Activated CD4-positive, alpha-beta T cell treated with anti-CD3 and anti-CD28 coated beads for 4 hours (primary cell): ENCODE measurements around the gene SH3GLB2.

Experiments
- DNase-seq, 2 donors: peaks; one replicate each; pipeline ENCODE4 v3.0.0-alpha.2; 2020

SH3GLB2 gene

DNA sequence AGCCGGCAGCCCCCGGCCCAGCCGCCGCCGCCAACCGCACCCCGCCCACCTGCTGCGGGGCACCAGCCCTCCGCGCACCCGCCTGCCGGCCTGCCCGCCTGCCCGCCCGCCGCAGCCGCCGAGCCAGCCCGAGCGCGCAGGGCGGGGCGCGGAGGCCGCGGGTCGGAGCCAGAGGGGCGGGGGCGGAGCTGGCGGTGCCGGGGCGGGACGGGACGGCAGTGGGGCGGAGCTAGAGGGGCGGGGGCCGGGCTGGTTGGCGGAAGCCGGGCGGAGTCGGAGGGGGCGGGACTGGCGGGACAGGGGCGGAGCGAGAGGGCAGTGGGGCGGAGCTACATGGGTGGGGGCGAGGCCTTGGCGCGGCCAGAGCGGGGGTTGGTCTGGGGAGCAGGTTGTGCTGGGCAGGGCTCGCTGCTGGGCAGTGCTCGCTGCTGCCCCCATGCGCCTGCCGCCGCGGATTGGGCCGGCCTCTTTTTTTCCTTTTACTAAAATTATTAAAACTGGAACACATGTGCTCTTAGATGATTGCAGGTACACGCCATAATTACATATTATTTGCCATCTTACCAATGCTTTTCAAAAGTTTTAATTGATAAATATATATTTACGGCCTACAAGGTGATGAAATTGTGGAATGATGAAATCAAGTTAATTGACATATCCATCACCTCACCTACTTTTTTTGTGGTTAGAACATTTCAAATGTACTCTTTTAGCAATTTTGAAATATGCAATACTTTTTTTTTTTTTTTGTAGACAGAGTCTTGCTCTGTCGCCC is at the start of gene SH3GLB2:
Gene SH3GLB2 (minus strand): TSS at position 140 of the 775 bp plus-strand sequence. CDS start 177 bp downstream, outside the sequence.
- peak; percentile 93 for DNase-seq

DNA sequence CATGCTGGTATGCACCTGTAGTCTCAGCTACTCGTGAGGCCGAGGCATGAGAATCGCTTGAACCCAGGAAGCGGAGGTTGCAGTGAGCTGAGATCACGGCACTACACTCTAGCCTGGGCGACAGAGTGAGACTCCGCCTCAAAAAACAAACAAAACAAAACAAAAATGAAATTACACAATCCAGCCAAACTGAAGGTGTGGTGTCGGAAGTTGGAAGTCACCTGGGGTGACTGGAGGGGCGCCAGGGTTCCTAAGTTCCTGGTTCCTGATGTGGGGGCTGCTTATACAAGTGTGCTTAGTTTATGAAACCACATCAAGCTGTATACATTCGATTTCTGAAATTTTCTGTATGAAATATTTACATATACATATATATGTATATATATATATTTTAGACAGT is 49.1 kb upstream of the SH3GLB2 start:
- DNase-seq: no peak

DNA sequence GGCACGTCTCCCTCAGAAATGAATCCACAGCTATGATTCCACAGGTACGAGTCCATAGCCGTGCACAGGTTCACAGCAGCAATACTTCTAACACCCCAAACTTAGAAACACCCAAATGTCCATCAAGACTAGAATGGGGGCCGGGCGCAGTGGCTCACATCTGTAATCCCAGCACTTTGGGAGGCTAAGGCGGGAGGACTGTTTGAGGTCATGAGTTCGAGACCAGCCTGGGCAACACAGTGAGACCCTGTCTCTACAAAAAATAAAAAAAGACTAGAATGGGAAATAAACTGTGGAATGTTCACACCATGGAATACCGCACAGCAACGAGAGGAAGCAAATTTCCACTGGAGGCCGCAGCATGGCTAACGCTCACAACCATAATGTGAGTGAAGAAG is 48.5 kb upstream of the SH3GLB2 start:
- DNase-seq: no peak

DNA sequence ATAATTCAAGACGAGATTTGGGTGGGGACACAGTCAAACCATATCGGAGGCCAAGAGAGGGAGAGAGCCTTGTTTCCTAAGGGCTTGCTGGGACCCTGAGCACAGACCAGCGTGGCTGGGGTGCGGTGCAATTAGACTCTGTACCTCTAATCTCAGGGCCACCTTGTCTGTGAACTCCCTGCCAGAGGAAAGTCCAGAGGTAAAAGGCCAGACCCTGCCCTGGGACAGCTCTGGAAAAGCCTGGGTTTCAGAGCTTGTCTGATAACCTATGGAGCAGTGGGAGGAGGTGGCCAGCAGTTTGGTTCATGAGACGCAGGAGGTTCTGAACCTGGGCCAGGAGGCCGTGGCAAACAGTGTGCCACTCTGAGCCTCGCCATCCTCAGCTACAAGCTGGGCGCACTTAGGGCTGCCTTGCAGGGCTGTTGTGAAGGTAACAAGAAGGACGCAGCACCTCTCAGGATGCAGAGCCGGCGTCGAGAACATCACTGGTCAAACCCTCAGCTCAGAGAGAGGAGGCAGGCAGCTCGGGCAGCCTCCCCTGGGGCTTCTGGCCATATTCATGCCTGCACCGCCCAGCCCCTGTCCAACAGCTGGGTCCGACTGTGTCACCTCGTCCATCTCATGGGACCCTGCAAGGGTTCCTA is 48.0 kb upstream of the SH3GLB2 start:
- no peak for DNase-seq

DNA sequence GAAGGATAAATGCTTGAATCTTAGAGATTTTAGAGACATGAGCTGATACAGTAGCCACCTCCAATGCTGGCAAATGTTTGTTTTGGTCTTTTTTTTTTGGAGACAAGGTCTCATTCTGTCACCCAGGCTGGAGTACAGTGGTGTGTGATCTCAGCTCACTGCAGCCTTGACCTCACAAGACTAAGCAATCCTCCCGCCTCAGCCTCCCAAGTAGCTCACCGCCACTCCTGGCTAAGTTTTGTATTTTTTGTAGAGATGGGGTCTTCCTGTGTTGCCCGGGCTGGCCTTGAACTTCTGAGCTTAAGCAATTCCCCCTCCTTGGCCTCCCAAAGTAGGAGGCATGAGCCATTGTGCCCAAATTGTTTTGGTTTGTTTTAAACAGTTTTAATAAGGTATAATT is 46.0 kb upstream of the SH3GLB2 start:
- no peak for DNase-seq

DNA sequence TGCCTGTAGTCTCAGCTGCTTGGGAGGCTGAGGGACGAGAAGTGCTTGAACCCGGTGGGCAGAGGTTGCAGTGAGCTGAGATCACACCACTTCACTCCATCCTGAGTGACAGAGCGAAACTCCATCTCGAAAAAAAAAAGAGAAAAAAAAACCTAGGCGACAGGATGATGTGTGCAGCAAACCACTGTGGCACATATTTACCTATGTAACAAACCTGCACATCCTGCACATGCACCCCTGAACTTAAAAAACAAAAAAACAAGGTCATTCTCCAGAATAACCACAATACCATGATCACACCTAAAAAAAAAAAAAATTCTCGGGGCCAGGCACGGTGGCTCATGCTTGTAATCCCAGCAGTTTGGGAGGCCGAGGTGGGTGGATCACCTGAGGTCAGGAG is 45.3 kb upstream of the SH3GLB2 start:
- DNase-seq: no peak

DNA sequence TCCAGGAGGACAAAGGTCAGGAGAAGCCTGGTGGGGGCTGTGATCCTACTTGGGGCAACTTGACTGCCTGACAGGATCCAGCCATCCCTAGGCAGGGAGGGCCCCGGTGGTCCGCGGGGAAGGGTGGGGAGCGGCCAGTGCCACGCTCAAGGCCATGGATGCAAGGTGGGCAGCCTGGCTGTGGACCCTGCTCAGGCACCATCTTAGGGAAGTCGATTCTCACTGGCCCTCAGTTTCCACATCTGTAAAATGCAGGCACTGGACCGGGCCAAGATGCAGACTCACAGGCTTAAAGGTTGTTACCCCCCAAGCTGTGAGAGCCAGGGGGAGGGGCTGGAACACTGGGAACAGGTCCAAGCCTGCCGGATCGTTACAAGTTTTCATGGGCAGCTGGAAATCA is 44.0 kb upstream of the SH3GLB2 start:
- no peak for DNase-seq

DNA sequence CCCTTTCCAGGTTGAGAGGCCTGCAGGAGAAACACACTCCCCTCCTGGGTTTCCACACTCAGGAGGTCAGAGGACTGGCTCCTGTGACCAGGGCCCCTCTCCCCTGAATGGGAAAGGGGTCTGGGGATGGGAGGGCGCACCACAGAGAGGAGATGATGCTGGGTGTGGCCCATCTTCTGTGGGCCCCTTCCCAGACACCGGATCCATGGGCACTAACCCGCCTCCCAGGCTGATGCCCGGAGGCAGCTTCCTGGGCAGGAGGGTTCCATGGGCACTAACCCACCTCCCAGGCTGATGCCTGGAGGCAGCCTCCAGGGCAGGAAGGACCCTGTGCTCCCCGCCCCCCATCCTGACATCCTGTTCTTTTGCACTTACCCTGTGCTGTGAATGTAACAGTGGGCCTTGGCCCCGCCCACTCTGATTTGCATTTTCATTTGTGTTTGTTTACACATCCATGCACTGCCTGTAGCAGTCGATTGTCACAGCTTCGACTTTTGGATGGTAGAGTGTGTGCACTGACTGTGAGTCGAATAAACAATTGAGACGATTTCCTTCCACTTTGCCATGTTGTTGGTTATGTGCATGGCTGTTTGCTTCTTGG is 43.5 kb upstream of the SH3GLB2 start:
- DNase-seq: no peak

DNA sequence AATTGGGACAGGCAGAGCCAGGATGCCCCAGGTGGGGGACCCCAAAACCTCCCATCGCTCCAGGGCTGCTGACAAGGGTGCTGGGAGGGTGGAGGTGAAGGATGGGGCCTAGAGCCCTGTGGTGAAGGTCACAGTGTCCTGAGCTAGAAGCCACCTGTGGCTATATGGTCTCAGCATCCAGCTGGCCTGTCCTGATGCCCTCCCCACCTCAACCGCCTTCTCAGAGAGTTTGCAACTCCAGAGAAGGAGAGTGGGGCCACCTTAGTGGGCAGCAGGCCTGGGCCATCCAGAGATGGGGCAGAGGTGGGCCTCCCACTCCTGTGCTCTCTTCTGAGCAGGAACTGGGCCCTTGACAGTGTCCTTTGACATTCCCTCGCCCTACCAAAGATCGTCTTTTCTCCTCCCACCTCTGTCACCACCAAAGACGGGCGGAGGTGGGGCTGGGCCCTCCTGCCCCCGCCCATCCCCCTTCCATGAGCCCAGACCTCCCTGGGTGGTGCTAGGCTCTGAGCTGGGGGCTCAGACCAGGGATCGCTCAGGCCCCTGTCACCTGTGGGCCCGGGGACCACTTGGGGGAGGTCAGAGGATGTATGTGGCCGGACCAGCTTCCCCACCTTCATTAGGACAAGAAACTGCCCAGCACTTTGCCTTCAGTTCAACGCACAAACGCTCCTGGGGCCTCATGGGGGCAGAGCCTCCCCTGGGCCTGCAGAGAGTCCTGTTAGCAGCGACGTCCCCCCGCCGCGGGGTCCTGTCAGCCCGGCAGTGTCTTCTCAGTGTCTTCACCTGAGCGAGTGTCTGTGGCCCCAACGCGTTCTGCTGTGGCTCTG is 42.8 kb upstream of the SH3GLB2 start:
- no peak for DNase-seq

DNA sequence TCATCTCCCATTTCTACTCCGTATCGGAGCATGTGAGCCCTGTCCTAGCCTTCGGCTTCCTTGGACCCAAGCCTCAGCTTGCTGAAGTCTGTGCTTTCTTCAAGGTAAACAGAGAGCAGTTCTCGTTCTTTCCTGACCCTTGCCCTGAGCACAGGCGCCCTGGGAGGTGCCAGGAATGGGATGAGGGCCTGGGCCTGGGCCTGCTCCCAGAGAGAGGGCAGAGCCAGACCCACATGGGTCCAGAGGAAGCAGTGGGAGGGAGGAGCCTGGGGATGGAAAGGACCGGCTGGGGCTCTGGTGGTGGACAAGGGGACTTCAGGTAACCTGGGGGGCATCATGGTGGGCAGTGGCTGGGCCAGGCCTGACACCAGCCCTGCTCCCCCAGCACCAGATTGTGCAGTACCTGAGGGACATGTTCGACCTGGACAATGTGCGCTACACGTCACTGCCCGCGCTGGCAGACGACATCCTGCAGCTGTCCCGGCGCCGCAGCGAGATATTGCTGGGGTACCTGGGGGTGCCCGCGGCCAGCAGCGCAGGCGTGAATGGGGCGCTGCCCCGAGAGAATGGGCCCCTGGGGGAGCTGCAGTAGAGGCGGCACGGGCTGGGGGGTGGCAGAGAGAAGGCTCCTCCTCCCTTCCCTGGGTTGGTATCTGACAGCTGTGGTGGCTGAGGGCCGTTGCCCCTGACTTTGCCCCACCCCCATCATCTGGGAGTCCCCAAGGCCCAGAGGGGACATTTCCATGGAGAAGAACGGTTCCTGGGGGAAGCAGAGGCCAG is 41.9 kb upstream of the SH3GLB2 start:
- DNase-seq: no peak

DNA sequence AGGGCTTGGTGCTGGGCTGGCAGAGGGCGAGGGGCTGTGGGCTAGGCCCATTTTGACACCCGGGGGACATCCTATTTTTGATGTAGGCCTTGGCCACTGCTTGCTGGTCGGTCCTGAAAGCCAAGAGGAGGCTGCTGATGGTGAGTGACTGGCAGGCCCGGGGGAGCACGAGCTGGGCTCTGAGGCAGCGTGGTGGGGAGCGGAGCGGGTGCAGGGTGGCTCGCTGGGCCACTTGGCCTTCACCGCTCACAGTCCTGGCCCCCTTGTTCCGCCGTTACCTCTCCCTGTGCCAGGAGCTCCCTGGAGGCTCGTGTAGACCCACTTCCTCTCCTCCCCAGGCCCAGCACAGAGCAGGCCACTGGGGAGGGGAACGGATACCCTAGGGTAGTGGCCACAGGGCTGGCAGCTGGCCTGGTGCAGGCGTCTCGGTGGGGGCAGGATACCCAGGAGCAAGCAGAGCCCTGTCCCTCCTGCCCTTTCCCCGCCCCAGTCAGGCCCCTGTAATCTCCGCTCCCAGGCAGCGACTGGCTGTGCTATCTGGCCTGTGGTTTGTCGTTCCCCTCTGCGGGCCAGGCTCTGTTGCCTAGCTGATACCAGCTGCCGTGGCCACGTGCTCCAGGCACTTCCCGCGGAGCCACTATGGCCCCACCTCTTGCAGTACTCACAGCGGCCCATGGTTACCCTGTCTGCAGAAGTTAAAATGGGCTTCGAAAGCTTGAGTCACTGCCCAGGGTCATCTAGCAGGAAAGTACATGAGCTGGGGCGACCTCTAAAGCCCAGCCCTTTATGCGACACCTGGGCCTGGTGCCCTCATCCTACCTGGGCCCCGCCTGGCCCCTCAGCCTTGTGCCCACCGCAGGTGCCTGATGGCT is 41.1 kb upstream of the SH3GLB2 start:
- DNase-seq: peak; percentile 28 to 44

DNA sequence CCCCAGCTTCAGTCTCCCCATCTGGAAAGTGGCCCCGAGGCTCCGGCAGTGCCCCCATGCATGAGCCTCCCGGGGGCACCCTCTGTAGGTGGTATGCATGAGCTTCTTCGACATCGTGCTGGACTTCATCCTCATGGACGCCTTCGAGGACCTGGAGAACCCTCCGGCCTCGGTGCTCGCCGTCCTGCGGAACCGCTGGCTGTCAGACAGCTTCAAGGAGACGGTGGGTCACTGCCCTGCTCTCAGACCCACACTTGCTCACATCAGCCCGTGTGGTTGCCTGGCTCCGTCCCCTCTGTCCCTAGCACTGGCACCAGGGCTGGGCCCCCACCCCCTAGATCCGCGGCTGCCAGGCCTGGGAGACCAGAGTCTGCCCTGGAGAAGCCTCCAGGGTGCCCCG is 40.0 kb upstream of the SH3GLB2 start:
- no peak for DNase-seq

DNA sequence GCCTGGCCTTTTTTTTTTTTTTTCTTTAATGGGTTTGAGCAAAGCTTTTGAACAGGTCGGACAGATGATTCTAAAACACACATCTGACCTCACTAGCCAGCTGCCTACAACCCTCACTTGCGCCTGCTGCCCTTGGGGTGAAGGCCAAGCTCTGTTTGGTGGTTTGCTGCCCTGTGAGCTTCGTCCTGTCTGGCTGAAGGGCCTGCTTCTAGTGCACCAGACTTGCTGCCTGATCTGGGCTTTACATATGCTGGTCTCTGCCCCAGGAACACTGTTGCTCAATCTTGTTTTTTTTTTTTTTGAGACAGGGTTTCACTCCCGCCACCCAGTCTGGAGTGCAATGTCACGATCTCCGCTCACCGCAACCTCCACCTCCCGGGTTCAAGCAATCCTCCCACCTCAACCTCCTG is 36.4 kb upstream of the SH3GLB2 start:
- no peak for DNase-seq

DNA sequence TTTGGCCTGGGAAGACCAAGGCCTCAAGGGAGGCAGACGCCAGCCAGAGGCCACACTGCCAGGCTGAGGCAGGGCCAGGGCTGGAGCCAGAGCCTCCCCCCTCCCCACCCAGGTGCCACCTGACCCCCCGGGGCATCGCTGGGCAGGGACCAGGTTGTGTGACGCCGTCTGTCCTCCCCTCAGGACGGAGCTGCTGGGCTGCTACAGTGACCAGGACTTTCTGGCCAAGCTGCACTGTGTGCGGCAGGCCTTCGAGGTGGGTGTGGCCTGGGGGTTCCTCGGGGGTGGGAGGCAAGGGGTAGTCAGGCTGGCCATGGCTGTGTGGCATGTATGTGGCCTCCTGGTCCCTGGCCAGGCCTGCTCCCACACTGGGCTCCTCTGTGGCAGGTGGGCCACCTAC is 34.9 kb upstream of the SH3GLB2 start:
- no peak for DNase-seq

DNA sequence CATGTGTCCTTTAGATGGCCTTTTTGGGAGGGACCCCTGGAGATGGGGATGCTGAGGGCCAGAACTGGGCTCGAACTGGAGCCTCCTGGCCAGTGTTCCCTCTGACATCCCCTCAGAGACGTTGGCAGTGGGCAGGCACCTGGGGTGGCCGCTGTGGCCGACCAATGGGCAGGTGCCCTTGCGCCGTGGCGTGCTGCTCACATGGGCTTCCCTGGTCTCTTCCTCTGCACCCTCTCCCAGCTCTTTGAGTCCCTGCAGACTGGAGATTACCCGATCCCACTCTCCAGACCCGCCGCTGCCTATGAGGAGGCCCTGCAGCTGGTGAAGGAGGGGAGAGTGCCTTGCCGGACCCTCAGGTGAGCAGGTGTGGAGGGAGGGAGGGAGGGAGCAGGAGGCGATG is 32.9 kb upstream of the SH3GLB2 start:
- no peak for DNase-seq

DNA sequence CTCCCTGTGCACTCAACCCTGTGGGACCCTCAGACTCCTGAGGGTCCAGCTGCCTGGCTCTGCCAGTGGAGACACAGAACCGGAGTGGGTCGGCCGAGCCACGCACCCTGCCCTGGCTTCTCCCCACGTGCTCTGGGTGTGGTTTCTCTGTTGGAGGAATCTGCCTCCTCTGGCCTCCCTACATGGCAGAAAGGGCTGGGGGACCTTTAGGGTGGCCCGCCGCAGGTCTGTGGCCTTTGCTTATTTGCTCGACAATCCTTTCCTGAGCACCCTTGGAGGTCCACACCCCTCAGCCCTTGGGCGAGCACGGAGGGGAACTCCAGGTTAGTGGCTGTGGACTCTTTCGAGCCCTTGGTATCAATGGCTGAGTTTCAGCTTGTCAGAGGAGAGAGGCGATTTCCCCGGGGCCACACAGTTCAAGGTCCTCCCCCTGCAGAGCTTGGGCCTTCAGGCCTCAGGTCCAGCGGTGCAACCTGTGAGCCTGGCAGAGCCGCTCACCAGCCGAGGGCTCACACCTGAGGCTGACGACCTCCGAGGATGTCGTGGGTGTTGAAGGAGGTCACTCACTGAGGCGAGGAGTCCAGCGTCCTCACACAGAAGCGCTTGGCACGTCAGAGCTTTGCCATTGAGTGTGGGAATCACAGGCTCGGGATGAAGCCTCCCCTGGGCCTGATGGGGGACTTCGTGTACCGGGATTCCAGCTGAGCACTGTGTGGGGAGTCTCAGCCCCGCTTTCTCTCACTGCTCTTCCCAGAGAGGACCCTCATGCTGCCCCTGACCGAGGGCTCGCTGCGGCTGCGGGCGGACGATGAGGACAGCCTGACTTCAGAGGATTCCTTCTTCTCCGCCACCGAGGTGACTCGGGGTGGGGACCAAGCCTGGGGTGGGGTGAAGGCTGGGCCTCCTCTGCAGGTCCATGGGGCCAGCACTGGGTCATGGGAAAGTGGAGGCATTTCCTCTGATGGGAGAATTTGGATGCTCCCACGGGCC is 32.0 kb upstream of the SH3GLB2 start:
- DNase-seq: no peak

DNA sequence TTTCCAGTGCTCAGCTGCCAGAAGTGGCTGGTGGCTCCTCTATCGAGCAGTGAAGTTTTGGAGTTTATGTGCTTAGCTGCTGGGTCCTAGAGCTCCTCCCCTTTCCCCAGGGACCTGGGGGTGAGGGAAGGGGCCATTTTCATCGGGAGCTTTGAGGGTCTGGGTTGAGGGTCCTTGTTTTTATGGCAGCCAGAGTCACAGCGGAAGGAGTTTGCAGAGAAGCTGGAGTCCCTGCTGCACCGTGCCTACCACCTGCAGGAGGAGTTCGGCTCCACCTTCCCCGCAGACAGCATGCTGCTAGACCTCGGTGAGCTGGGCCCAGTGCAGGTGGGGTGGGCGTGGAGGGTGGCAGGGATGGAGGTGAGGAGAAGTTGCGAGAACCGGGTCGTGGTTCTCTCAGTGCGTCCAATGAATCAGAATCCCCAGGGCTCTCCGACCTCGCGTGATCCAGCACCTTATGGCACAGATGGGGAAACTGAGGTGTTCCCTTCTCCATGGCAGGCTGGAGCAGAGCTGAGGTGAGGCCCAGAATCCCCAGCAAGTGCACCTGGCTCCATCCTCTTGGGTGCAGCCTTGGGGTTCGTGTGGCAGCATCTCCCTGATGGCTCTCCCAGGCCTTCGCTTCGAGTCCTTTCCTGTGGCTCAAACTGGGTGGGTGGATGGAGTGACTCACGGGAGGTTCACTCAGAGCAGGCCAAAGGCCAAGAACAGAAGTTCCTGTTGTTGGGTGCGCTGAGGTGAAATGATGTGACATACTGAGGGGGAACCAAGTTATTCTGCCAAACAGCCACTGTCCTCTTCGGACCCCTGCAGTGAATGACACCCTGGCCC is 31.0 kb upstream of the SH3GLB2 start:
- DNase-seq: no peak

DNA sequence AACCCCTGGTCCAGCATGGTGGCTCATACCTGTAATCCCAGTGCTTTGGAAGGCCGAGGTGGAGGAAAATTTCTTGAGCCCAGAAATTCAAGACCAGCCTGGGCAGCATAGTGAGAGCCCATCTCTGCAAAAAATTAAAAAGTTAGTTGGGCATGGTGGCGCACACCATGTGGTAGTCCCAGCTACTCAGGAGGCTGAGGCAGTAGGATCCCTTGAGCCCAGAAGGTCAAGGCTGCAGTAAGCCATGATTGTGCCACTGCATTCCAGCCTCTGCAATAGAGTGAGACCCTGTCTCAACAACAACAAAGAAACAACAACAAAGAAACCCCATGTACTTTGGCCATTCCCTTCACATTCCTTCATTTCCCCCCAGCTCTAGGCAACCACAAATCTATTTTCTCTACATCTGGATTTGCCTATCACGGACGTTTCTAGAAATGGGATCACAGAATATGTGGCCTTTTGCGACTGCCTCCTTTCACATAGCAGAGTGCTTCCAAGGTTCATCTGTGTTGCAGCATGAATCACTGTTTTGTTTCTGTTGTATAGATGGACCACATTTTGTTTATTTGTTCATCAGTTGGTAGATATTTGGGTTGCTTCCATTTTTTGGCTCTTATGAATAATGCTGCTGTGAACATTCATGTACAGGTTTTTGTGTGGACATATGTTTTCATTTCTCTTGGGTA is 26.2 kb upstream of the SH3GLB2 start:
- DNase-seq: no peak

DNA sequence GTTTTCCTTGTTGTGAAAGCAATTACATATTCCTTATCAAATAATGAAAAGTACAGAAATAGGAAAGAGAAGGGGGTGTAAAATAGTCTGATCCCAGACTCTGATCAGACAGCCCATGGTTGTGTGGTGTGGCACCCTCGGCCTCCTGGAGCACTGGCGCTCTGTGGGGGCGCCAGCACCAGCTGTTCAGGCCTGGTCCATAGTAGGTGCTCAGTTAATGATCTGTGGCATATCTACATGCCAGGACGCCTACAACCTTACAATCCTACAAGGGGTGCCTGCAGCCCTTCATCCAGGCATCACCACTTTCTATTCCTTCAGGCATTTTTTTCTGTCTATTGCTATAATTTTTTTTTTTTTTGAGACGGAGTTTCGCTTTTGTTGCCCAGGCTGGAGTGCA is 24.9 kb upstream of the SH3GLB2 start:
- DNase-seq: no peak
